Thoracic aorta (tissue), 2 donors: ENCODE results near the gene MXD3. TPM values are rescaled to one million over a fixed set of nuclear protein-coding genes. Genes with fewer than 3 reads are reported as not detected.

Experiments
- ATAC-seq: fragments of 150-250 bp; one replicate; pipeline ENCODE4 v1.8.0; 2017; ENCODE audit warnings: low read depth; ENCODE audit not compliant: insufficient number of reproducible peaks, low FRiP score
- DNase-seq: peaks from one replicate; pipeline ENCODE4 v3.0.0-alpha.2; 2020; ENCODE audit warnings: low spot score
- H3K27ac ChIP-seq, 2 donors: fragments of 200-600 bp; sonication (generic); 1 replicate in 1 of 2; 2 replicates in 1 of 2; pipeline ENCODE4 v1.5.1; 2016; ENCODE audit warnings: mild to moderate bottlenecking in 2 of 2, moderate library complexity in 2 of 2
- H3K27me3 ChIP-seq: fragments of 200-600 bp; sonication (generic); replicated peaks from 2 replicates; pipeline ENCODE4 v1.6.0; 2016; ENCODE audit warnings: mild to moderate bottlenecking; ENCODE audit not compliant: insufficient read depth
- H3K36me3 ChIP-seq: fragments of 200-600 bp; sonication (generic); one replicate; pipeline ENCODE4 v1.5.1; 2016
- H3K4me1 ChIP-seq, 2 donors: fragments of 200-600 bp; sonication (generic); 1 replicate in 1 of 2; 2 replicates in 1 of 2; pipeline versions ENCODE4 v1.5.1 to v1.6.0; 2016; ENCODE audit warnings: low read depth in 2 of 2, mild to moderate bottlenecking in 1 of 2; ENCODE audit not compliant: control insufficient read depth in 1 of 2
- H3K4me3 ChIP-seq: fragments of 200-600 bp; sonication (generic); 2 replicates; pipeline ENCODE4 v1.5.1; 2016; ENCODE audit warnings: mild to moderate bottlenecking
- H3K9me3 ChIP-seq: fragments of 200-600 bp; sonication (generic); 2 replicates; pipeline ENCODE4 v1.5.1; 2016
- total RNA-seq, 2 donors: library from RNA; depleted of rRNA; stranded (reverse); fragments of >200 nt; gene quantifications; one replicate each; pipeline versions ENCODE4 v1.1.0 to v1.2.3, GENCODE V29; 2016
- TF ChIP-seq, protein P1 (sequence below): fragments of 200-600 bp; sonication (generic); IDR thresholded peaks from one replicate; pipeline ENCODE4 v1.5.1; 2019; ENCODE audit warnings: antibody characterized with exemption

The MXD3 gene
- total RNA-seq, 2 donors from 2014 or later: 11.9 to 17.6 TPM

DNA sequence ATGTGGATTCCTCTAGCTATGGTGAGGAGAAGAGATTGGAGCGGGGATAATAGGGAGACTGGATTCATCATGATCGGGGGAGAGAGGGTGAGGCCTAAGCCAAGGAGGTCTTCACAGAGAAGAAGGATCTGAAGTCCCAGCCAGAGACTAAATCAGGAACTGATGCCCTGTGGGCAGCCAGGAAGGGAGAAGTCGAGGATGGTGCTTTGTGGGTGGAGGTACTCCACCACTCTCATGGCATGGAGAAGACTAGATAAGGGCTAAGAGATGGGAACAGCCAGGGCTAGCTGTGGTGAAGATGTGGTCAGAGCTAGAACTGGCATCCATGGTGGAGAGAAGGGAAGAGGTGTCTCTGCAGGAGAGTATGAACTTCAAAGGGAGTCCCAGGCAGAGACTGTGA is 43.0 kb upstream of the MXD3 start:
- Histone ChIP-seq H3K4me1 (peaks cover 12 to 17% of the 10 kb centered on the region in 2 donors), H3K27me3 (no peaks in the 10 kb centered on the region), H3K4me3 (no peak overlapping the region), H3K36me3 (no peaks in the 10 kb centered on the region), H3K9me3 (no peaks in the 10 kb centered on the region), H3K27ac (no peak overlapping the region)
- ATAC-seq: no peak
- TF ChIP-seq, protein P1, sequence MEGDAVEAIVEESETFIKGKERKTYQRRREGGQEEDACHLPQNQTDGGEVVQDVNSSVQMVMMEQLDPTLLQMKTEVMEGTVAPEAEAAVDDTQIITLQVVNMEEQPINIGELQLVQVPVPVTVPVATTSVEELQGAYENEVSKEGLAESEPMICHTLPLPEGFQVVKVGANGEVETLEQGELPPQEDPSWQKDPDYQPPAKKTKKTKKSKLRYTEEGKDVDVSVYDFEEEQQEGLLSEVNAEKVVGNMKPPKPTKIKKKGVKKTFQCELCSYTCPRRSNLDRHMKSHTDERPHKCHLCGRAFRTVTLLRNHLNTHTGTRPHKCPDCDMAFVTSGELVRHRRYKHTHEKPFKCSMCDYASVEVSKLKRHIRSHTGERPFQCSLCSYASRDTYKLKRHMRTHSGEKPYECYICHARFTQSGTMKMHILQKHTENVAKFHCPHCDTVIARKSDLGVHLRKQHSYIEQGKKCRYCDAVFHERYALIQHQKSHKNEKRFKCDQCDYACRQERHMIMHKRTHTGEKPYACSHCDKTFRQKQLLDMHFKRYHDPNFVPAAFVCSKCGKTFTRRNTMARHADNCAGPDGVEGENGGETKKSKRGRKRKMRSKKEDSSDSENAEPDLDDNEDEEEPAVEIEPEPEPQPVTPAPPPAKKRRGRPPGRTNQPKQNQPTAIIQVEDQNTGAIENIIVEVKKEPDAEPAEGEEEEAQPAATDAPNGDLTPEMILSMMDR: no peak
- DNase-seq: no peak

DNA sequence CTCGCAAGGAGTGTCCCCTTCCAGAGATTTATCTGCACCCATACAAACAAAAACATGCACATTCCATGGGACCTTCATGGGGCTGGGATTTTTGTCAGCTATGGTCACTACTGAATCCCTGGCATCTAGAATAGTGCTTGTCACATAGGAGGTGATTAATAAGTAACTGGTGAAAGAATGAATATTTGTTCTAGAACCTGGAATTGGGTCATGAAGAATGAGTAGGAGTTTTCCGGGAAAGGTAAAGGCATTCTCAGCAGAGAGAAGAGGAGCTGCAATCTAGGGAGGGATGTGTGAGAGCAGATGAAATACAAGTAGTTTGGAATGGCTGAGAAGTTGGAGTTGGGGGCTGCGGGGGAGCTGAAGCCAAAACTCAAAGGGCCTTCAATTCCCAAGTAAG is 42.6 kb upstream of the MXD3 start:
- ATAC-seq: no peak
- Histone ChIP-seq H3K27ac (no peak overlapping the region), H3K4me3 (no peak overlapping the region), H3K4me1 (peaks cover 12 to 22% of the 10 kb centered on the region in 2 donors), H3K27me3 (no peaks in the 10 kb centered on the region), H3K9me3 (no peaks in the 10 kb centered on the region), H3K36me3 (no peaks in the 10 kb centered on the region)
- TF ChIP-seq, protein P1: no peak
- no peak for DNase-seq

DNA sequence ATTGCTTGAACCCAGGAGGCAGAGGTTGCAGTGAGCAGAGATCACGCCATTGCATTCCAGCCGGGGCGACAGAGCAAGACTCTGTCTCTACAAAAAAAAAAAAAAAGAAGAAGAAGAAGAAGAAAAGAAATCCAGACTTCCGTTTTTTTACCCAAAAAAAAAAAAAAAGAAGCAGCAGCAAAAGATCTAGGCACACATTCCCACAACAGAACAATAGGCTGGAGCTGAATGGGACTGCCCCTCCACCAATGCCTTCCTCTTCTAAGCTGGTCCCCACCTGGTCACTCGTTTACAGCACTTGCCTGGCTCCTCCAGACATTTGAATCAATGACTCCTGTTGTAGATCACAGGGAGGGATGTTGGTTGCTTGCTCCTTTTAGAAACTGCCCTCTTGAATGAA is 41.4 kb upstream of the MXD3 start:
- H3K27me3 ChIP-seq: no peaks in the 10 kb centered on the region

DNA sequence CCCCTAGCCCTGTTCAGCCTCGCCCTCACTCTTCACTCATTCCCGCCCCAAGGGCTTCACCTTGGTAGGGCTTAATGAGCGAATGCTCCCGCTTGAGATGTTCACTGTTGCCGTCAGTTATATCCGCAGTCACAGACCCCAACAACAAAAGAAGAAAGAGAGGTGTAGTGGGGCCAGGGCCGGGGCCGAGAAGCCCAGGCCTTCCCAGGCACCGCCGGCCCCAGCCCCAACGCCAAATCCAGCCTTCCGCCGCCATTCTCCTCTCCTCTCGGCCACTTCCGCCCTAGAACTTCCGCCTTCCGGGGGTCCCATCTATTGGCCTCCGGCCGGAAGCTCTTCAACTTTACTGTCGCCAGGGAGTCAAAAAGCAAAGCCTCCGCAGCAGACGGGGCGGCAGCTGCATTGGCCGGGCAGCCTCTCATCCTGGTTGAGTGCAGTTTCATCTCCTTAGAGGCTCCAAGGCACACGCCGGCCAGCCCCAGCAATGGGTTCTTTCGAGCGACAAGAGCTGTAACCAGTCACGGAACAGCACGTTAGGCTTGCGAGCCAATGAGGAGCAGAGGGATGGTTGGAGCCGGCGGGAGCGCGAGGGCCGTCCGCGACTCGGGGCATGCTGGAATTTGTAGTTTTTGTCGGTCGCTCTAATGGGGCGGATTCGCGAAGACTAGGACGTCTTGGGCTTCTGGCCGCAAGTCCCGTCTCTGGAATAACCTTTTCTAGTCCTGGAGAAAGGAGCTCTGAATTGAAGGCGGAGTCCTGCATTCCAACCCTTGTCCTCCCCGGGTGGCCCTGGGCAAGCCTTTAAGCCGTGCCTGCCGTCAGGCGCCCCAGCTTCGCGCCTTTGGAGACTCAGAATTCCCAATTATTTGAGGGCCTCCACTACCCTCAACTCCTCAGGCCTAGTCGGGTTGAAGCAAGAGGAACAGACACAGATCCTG is 40.0 kb upstream of the MXD3 start, which contains the start of gene LMAN2:
LMAN2 (minus strand) TSS at position 277 of the 938 bp plus-strand sequence; CDS start at position 256, 21 bp downstream.
- Histone ChIP-seq H3K4me3 (peak within 1 kb of the TSS; percentile 82), H3K4me1 (peaks cover 18 to 44% of the 10 kb centered on the region in 2 donors), H3K27ac (peak within 1 kb of the TSS; percentile 90 to 94), H3K9me3 (no peaks in the 10 kb centered on the region), H3K27me3 (no peaks in the 10 kb centered on the region), H3K36me3 (peaks cover 5% of the 10 kb centered on the region)
- peak; percentile 97 for ATAC-seq
- TF ChIP-seq, protein P1: no peak
- peak; percentile 79 for DNase-seq

More for the DNA sequence above, 41.4 kb upstream of the MXD3 start:
- Histone ChIP-seq H3K27ac (no peak overlapping the region), H3K4me1 (peaks cover 16 to 32% of the 10 kb centered on the region in 2 donors), H3K9me3 (no peaks in the 10 kb centered on the region), H3K36me3 (no peaks in the 10 kb centered on the region), H3K4me3 (no peak overlapping the region)
- DNase-seq (no peak), ATAC-seq (no peak)
- TF ChIP-seq, protein P1: no peak

DNA sequence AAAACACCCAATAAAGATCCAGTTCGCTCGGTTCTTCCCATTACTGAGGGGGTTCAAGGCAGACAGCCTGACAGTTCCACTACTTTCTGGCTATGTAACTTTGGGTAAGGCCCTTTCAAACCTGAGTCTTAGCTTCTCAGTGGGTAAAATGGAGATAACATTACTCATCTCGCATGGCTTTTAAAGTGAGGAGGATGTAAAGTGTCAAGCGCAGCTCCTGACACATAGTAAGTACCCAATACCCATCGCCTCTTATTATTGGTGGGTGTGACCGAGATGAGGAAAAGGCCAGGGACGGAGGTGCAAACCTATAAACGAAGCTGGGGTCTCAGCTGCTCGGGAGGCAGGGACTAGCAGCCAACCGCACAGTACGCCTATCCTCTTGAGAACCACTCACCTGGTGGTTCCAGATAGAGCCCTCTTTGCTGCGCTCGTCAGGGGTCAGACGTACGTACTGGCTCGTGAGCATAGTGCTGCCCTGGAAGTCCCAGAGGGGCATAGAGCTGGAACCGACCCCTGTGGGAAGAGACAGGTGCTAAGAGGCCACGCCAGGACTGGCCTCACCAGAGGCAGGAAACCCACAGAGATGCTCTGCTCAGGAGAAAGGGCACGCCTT is 39.2 kb upstream of the MXD3 start:
- Histone ChIP-seq H3K27ac (peak overlapping the region; percentile 90 to 94), H3K36me3 (peaks cover 5% of the 10 kb centered on the region), H3K4me3 (peak overlapping the region; percentile 82), H3K27me3 (no peaks in the 10 kb centered on the region), H3K4me1 (peaks cover 18 to 46% of the 10 kb centered on the region in 2 donors), H3K9me3 (no peaks in the 10 kb centered on the region)
- ATAC-seq: no peak
- no peak for DNase-seq
- TF ChIP-seq, protein P1: no peak
